CD4-positive, alpha-beta T cell treated with Interleukin-6 for 4 hours (primary cell): ENCODE data around the gene CAPRIN1.

Experiments used
- DNase-seq: peaks from one replicate; pipeline ENCODE4 v3.0.0-alpha.2; 2020; ENCODE audit warnings: mixed read lengths

Gene CAPRIN1

DNA sequence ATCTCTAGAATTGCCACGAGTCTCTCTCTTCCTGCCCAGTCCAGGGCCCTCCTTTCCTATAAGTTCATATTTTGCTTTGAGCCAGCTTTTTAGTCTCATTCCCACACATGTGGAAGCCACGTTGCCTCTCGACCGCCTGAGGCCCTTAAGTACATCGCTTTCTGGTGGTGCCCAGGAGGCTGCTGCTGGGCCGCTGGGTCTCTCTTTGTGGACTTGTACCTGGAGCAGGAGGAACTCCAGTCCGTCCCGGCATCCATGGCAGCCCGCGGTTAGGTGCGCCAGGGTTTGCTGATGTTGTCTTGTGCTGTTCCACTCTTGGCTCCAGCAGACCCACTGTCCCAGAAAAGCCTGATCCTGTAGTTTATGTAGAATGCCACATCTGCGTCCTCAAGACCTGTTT lies 94.9 kb downstream of the CAPRIN1 start:
- no peak for DNase-seq

- no peak for DNase-seq
Measured at GRCh38 chr11:34146866-34147265, 95.3 kb downstream of the CAPRIN1 start.

GRCh38 chr11:34147581-34147980 lies 96.0 kb downstream of the CAPRIN1 start:
- no peak for DNase-seq

DNA sequence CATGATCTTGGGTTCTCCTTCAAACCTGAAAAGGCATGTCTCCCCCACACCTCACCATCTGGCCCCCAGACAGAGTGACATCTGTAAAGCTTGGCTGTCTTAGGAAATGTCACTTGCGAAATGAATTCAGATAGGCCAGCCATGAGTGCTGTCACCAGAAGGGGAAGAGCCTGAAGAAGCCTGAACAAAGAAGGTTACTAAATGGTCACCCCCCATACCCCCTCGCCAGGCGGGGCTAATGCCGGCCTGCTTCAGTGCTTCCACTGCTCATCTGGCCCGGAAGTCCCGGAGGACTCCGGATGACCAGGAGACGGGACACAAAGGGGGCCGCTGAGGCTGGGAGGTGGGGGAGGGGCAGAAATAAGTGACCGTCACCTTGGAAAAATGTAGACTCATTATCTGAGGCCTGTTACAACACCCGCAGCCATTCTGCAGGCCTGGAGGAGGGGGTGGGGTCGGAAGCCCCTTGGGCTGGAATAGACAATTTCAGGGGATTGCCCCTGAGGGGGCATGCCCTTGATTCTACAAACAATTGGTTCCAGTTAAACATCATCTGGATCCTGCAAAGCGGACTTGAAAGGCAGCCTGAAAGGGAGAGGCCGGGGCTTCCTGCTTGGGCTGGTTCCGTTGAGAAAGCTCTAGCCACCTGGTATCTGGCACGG lies 97.1 kb downstream of the CAPRIN1 start:
- DNase-seq, result no peak

DNA sequence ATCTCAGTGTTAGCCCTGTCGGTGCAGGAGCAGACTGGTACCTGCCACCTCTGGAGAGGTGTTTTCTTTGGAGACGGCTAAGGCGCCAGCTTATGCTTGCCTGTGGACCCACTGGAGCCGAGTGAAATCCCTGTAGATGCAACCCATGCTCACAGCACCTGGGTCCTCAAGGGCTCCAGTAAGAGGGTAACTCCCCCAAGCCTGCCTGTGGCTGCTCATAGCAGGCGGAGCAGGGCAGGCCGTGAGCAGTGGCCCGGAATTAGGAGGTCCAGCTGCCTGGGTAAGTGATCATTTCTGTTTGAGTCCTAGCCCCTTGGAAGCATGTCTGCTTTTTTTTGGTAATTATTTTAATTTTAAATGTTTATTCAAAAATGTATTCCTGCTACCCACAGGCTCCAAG lies 97.7 kb downstream of the CAPRIN1 start:
- no peak for DNase-seq

GRCh38 chr11:34149786-34150185 lies 98.3 kb downstream of the CAPRIN1 start:
- peak; percentile 15 for DNase-seq

DNA sequence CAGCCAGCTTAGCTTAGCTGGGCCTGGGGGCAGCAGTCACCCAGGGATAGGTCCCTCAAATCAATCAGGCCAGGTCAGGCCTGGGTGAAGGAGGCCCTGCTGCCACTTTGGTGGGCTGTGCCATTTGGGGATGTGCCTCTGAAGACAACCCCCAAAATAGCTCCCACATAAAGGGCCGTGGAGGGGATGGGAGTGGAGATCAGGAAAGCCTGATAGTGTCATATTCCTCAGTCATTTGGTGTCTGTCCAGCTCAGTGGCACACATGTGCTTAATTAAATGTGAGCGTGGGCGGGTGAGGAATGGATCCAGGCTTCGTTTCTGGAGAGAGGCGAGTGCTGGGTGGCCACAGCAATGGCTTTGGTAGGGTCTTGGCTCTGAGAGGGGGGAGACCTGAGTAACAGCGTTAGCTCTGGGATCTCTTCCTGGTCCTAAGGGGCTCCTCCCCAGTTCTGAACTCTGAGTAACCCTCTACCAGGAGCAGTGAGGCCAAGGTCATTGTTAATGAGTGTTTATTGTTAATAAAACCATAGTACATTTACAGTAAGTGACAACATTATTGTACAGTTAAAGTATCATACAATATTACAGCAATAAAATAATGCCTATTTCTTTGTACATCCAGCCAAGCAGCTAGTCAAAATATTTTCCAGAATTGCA lies 99.1 kb downstream of the CAPRIN1 start:
- DNase-seq, result no peak
